GM19043 (cell line): ENCODE results near the gene COL18A1.

Experiments
- ATAC-seq: cut with Tn5 transposase; IDR thresholded peaks from one replicate; pipeline ENCODE4 v1.9.1; 2021; ENCODE audit warnings: low read depth; ENCODE audit not compliant: unreplicated experiment

Gene COL18A1

DNA sequence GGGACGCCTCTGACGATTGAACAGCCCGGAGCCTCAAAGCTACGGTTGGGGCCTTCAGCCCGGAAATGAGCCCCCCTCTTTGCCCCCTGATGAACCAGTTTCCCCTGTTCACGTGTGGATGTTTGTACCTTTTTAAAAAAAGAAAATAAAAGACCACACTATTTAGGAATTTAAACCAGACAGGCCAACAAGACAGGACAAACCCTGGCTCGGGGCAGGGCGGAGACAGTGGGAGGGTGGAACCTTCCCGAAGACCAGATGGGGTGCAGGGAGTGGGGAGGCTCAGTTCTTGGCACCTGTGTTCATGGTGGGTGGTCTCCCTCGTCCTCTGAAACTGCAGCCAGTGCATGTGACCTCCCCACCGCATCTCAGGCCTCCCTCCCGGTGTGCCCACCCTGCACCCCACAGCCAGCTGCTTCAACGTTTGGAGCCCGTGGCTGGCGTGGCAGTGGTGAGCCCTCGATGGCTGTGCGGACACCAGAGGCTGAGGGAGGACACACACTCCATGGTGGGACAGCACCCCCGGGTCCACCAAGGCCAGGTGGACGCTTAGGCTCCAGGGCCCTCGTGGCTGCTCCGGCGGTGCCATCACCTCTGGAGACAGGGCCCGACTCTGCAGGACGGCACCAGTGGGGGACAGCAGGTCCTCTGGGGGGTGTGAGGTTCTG, 45.6 kb downstream of the COL18A1 start:
- ATAC-seq = no peak

DNA sequence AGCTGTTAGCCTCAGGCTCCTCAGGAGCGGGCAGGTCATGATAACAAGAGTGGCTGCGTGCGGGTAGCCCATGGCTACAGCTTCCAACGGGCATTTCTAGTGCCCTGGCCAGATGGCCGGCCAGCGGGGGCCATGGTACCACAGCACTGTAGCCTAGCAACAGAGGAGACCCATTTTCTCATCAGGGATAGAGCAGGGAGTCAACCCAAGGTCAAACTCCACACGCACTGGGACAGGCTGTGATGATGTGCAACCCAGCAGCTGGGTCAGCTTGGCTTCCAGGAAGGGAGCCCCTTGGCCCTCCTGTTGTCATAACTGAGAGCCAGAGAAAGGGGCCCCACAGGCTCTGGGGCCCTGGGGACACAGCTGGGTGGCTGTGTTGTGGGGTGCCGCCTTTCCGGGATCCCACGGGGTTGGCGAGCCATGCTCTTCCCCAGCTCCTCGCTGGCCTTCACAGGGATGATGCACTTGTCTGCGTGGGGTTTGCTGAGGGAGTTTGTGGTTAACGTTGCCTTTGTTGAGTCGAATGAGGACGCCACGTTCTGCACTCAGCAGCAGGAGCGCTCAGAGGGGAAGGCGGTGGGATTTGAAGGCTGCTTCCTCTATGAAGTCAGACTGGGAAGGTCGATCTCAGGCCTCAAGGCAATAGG, 46.3 kb downstream of the COL18A1 start:
- no peak for ATAC-seq

DNA sequence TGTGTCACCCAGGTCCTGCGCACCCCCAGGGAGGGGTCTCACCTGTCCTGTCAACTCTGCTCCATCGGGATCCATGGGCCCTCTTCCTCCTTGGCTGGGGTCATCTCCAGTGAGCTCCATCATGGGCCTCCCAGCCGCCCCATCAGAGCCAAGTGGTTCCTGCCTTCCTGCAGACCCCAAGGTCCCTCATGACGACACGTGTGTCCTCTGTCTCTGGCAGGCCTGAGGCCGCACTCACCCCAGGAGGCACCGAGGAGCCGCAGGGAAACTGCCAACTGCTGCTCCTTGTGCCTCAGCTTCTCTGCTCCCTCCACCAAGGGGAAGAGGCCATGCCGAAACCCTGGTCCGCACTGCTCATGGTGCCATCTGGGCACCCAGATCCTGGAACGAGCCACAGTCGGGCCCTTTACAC, 46.8 kb downstream of the COL18A1 start:
- ATAC-seq = no peak

DNA sequence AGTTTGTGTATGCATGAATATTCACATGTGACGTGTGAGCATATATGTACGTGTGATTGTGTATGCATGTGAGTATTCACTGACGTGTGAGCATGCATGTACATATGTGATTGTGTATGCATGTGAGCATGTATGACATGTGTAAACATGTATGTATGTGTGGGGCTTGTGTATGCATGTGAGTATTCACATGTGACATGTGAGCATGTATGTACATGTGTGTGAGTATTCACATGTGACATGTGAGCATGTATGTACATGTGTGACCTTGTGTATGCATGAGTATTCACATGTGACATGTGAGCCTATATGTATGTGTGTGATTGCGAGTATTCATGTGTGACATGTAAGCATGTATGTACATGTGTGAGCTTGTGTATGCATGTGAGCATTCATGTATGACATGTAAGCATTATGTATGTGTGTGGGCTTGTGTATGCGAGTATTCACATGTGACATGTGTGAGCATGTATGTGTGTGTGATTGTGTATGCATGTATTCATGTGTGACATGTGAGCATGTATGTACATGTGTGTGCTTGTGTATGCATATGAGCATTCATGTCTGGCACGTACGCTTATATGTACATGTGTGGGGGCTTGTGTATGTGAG, 47.8 kb downstream of the COL18A1 start:
- ATAC-seq = no peak

DNA sequence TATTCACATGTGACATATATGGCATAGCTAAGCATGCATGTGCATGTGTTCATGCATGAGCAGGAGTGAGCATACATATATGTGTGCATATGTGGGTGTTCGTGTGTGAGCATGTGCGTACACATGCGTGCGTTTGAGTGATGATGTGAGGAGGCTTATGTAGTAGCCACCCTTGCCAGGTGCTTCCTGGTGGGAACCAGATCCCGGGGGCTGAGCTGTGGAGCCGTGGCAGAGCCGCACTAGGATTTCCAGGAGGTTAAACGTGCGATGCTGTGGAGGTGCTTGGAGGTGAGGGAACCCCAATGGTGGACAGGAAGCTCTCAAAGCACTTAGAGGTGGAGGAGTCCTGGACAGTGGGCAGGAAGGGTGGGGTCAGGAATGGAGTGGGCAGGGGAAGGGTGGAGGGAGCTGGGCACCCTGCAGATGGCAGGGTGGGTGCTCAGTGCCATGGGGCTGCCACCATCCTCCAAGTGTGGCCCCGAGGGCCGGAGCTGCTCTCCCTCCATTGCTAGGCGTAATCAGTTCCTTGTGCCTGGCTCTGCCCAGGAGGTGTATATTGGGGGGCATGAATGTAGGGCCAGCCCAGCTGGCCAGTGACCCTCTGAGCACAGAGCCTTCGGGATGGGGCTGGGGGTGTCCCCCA, 48.5 kb downstream of the COL18A1 start:
- no peak for ATAC-seq

DNA sequence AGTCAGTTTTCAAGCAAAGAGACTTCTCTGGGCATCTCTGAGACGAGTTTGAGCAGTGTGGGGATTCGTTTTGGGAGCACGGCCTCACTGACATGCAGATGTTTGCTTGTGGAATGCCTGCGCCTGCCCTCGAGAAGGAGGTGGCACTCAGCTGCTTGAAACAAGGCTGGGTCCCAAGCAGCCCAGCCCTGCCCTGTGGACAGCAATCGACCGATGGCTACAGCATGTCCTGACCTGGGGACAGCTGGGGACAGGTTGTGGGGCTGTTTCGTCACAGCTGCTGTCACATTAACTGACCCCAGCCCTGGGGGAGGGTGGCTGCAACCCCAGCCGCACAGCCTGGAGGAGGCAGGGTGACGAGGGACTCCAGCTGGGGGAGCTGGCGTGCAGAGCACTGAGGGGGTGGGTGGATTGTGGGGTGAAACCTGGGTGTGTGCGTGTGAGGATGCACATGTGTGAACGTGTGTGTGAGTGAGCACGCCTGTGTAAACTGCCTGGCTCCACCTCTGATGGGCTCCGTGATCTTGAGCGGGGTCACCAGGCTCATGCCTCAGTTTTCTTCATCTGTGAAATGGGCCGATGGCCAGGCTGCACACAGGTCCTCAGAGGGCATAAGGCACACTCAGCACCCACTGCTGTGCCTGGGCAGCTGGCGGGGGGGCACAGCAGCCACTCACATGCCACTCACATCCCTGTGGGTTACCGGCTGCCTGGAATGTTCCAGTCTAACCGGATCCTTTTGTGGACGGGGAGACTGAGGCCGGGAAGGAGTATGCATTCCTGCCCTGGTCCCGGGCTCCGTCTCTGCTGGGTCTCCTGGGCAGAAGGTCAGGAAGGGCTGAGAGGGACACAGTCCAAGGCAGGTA, 49.3 kb downstream of the COL18A1 start:
- ATAC-seq = no peak

DNA sequence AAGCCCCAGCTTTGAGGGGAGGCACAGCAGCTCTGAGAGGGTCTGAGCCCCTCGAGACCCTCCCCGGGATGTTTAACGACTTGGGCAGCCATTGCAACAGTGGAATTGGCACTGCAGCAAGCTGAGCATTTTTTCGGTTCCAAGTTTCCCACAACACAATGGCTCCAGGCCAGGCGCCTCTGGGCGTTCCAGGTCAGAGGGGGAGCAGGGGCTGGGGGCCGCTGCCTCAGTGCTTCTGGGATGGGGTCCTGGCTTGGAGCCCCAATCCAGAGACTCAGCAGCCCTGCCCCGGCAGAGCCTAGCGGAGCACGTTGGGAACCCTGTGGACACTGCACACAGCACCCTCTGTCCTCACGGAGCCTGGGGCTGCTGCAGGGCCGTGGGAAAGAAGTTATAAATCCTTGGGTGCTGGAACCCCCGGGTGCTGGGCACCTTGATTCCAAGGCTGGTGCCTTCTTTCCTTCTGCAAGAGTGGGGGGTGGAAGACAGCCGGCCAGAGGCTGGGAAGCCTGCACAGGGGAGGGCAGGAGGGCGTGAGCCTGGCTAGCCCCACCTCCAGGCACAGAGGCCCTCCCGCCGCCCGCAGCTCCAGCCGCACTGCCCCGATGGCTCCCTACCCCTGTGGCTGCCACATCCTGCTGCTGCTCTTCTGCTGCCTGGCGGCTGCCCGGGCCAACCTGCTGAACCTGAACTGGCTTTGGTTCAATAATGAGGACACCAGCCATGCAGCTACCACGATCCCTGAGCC, 50.1 kb downstream of the COL18A1 start:
- no peak for ATAC-seq

DNA sequence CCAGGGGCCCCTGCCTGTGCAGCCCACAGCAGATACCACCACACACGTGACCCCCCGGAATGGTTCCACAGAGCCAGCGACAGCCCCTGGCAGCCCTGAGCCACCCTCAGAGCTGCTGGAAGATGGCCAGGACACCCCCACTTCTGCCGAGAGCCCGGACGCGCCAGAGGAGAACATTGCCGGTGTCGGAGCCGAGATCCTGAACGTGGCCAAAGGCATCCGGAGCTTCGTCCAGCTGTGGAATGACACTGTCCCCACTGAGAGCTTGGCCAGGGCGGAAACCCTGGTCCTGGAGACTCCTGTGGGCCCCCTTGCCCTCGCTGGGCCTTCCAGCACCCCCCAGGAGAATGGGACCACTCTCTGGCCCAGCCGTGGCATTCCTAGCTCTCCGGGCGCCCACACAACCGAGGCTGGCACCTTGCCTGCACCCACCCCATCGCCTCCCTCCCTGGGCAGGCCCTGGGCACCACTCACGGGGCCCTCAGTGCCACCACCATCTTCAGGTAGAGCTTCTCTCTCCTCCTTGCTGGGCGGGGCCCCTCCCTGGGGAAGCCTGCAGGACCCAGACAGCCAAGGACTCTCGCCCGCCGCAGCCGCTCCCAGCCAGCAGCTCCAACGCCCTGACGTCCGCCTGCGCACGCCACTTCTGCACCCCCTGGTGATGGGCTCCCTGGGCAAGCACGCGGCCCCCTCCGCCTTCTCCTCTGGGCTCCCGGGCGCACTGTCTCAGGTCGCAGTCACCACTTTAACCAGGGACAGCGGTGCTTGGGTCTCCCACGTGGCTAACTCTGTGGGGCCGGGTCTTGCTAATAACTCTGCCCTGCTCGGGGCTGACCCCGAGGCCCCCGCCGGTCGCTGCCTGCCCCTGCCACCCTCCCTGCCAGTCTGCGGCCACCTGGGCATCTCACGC, 51.0 kb downstream of the COL18A1 start:
- ATAC-seq = no peak

DNA sequence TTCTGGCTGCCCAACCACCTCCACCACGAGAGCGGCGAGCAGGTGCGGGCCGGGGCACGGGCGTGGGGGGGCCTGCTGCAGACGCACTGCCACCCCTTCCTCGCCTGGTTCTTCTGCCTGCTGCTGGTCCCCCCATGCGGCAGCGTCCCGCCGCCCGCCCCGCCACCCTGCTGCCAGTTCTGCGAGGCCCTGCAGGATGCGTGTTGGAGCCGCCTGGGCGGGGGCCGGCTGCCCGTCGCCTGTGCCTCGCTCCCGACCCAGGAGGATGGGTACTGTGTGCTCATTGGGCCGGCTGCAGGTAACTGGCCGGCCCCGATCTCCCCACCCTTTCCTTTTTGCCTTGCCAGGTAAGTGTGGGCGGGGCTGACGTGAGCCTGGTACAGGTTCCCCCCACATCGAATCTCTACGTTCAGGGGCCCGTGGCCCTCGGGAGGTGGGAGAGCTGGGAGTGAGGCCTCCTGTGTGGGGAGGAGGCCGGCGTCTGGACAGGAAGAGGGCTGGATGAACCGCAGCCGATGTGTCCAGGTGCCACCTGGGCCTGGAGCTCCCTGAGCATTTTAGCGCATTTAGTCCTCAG, 51.7 kb downstream of the COL18A1 start:
- ATAC-seq = no peak

DNA sequence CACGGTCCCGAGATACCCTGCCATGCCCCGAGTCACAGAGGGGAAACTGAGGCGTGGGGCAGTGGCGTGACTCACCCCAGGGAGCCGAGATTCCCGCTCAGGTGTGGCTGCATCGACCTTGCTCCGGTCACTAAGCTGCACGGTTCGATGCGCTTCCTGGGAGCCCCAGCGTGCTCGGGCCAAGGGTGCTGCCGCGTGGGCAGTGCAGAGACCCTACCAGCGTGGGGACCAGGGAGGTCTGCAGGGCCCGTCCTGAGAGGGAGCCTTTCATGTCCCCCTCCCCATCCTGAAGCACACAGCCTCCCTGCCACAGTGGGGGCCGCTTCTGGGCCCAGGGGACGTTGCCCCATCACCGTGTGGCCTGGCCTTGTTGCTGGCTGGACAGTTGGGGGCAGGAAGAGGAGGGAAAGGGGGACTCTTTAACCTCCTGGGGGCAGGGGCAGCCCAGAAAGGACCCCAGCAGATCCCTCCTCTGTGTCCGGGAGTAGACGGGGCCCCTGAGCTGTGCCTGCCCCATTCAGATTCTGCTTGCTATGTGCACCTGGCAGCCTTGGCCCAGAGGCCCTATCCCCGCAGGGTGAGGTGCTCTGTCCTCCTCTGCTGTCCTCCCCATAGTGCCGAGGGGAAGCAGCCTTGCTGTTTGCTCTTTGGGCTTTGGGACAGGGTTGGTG, 52.3 kb downstream of the COL18A1 start:
- no peak for ATAC-seq

DNA sequence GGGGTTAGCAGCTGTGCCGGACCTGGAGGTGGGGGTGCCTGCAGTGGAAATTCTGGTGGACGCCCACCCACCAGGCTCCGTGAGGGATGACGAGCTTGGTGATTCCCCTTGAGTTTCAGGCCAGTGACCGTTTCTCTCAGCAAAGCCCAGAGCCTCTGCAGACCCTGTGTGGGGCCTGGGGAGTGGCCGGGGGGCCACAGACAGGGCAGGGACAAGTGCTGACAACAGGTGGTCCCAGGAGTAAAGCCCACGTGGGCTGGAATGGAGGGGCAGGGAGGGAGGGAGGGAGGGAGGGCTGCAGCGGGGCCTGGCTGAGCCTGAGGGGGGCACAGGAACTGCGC, 52.8 kb downstream of the COL18A1 start:
- ATAC-seq = no peak

DNA sequence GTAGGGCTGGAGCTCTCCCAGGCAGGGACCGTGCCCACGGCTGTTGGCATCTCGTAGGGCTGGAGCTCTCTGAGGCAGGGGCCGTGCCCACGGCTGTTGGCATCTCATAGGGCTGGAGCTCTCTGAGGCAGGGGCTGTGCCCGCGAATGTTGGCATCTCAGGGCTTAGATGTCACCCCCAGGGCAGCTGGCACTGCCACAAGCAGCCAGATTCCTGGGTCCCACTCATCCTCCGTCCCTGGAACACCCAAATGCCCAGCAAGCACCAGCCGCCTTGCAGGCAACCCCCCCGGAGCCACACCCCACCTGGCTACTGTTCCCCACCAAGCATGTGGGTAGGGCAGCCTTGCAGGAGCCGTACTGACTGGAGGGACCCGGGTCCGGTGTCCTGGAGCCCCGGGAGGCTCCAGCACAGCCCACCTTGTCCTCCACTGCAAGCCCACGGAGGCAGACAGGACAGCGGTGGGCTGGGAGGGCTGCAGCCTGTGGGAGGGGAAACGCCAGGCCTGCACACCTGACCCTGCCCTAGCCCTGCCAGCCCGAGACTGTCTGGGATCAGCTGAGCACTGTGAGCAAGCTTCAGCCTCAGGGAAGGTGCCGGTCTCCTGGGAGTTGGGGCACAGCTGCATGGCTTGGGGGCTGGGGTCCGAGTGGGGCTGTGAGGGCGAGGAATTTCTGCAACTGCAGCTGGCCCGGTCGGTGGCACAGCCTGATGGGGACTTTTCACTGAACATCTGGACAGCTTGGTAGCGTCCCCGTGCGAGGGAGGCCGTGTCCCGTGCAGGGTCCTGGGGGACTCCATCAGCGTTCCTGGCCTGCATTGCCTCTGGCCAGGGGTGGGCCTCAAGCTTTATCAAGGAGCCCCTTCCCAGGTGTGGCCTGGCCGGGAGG, 53.6 kb downstream of the COL18A1 start:
- no peak for ATAC-seq

DNA sequence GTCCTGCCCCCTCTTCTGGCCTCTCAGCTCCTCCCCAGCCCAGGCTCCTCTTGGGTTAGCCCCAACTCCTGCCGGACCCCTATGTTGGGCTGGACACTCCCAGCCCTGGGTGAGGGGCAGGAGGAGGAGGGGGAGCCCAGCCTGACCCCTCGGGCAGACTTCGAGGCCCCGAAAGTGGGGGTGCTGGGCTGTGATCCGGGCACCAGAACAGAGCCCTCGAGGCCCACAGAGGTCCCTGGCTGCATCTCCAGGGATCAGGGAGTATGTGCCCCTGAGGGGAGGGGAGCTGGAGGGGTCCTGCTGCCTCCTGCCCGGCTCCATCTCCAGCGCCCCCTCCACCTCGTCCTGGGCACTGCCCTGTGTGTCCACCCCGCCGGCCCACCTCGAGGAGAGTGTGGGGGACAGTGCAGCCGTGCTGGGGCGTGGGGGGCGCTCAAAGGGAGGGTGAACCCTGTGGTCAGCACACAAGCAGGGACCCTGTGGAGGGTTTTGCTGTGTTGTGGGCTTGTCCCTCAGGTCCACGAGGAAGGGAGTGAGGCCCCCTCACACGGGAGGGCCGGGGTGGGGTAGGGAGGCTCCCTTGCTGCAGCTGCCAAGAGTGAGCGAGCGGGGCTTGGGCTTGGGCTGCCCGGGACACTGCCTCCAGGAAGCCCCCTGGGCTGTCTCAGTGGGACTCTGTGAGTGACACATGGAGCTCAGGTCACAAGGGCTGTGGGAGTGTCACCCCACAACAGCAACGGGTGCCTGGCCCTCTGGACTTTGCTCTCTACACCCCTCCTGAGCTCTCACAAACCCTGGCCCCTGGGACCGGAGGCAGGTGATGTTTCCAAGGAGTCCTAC, 54.4 kb downstream of the COL18A1 start:
- ATAC-seq = no peak

DNA sequence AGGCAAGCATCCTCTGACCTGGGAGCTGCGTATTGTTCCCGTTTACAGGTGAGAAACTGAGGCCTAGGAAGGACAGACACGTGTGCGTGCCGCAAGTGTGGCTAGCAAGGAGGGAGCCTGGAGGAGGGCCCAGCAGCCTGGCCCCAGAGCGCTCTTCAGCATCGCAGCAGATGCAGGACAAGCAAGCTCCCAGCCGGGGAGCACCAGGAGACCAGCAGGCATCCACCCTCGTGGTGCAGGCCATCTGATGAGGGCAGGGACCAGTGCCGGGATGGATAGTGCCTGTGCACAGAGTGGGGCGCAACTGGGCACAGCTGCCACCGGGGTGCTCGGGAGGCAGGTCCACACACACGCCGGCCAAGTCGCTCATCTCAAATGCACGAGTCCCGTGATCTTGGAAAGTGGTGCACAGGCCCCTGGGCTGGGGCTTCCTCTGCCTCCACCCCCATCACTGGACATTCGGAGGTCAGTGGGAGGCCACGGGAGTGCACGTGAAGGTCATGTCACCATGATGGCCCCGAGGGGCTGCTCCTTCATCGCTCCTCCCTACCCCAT, 55.1 kb downstream of the COL18A1 start:
- no peak for ATAC-seq

DNA sequence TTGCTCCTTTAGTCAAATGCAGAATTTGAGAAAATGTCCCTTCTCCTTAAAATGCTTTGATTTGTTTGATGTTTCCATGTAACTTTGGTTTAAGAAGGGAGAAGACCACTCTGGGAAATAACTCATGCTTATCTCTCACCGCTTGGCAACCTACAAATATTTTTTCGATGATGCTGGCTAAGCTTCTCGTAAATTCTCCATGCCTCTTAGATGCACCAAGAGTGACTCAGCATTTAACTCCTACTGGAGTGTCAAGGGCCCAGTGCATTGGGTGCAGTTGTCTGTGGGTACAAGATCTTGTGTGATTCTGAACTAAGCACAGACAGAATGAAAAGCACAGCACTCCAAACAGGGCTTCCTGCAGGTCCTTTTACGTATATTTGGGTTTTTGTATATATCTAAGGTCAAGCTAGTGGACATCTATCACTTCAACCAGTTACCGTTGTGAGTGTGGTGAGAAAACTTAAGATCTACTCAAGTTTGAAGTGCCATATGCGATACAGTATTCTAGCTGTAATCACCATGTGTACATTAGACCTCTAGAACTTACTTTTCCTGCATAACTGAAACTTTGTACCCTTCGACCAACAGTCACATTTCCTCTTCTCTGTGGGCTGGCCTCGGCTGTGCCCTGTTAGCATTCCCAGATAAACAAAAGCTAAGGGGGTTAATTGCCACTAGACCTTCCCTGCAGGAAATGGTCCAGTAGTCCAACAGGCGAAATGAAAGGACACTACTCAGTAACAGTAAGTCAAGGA, 55.8 kb downstream of the COL18A1 start:
- ATAC-seq = no peak
